Anterior cingulate cortex (tissue), 58 donors: Measurements from ENCODE around the gene DIP2C.
"Not testable (repeated sequence)": the region's sequence is repeated elsewhere in the genome, so short reads cannot be mapped to it uniquely, and the experiment has no call there.

Experiments
- DNase-seq, 58 donors: peaks; one replicate each; lab custom pipeline; 2025; lab: John Stamatoyannopoulos, UW

The DIP2C gene

GRCh38 chr10:282294-283139 lies 407.0 kb downstream of the DIP2C start:
- DNase-seq: peak in 1 of 58 donors; percentile 19

- no peak for DNase-seq
Measured at GRCh38 chr10:279655-280054, 409.8 kb downstream of the DIP2C start.

GRCh38 chr10:279232-279631 lies 410.2 kb downstream of the DIP2C start:
- no peak for DNase-seq

GRCh38 chr10:278707-279106 lies 410.8 kb downstream of the DIP2C start:
- no peak for DNase-seq

GRCh38 chr10:277963-278362 lies 411.5 kb downstream of the DIP2C start:
- DNase-seq: no peak

GRCh38 chr10:275680-276079 lies 413.8 kb downstream of the DIP2C start:
- DNase-seq: no peak

GRCh38 chr10:274866-275265 lies 414.6 kb downstream of the DIP2C start:
- DNase-seq: no peak

- no peak for DNase-seq
Measured at GRCh38 chr10:273088-273487, 416.4 kb downstream of the DIP2C start.

GRCh38 chr10:271722-272121 lies 417.7 kb downstream of the DIP2C start:
- no peak for DNase-seq

GRCh38 chr10:271201-271600 lies 418.3 kb downstream of the DIP2C start:
- DNase-seq: no peak

- no peak for DNase-seq
Measured at GRCh38 chr10:269440-270074, 419.9 kb downstream of the DIP2C start.

GRCh38 chr10:267705-268104 lies 421.8 kb downstream of the DIP2C start:
- DNase-seq: no peak

GRCh38 chr10:266974-267425 lies 422.5 kb downstream of the DIP2C start:
- DNase-seq: no peak

GRCh38 chr10:265816-266588 lies 423.5 kb downstream of the DIP2C start:
- not testable (repeated sequence) for DNase-seq

GRCh38 chr10:265074-265440 lies 424.4 kb downstream of the DIP2C start:
- not testable (repeated sequence) for DNase-seq

GRCh38 chr10:264160-265073 lies 425.1 kb downstream of the DIP2C start:
- not testable (repeated sequence) for DNase-seq

GRCh38 chr10:260819-261429 lies 428.5 kb downstream of the DIP2C start:
- peak in 1 of 58 donors; percentile 17 for DNase-seq

GRCh38 chr10:251982-252582 lies 437.4 kb downstream of the DIP2C start:
- DNase-seq: no peak

GRCh38 chr10:248307-248706 lies 441.2 kb downstream of the DIP2C start:
- no peak for DNase-seq
